Tibial nerve (tissue), 3 donors: ENCODE results near the gene VRK2.
"Not testable (repeated sequence)": the region's sequence is repeated elsewhere in the genome, so short reads cannot be mapped to it uniquely, and the experiment has no call there.

Experiments
- POLR2A ChIP-seq, 2 donors: fragments of 450-650 bp; IDR thresholded peaks; one replicate each; pipeline ENCODE4 v1.6.1; 2017; ENCODE audit warnings: antibody characterized with exemption in 2 of 2, mild to moderate bottlenecking in 2 of 2, moderate library complexity in 2 of 2
- TF ChIP-seq, protein P1 (sequence below), 5 experiments: fragments of 200-600 bp in 3 of 5; fragments of 450-650 bp in 2 of 5; sonication (generic) in 3 of 5; IDR thresholded peaks; one replicate each; pipeline ENCODE4 v1.5.1; 2016 to 2019; ENCODE audit warnings: antibody characterized with exemption in 5 of 5, mild to moderate bottlenecking in 3 of 5, moderate library complexity in 2 of 5

DNA sequence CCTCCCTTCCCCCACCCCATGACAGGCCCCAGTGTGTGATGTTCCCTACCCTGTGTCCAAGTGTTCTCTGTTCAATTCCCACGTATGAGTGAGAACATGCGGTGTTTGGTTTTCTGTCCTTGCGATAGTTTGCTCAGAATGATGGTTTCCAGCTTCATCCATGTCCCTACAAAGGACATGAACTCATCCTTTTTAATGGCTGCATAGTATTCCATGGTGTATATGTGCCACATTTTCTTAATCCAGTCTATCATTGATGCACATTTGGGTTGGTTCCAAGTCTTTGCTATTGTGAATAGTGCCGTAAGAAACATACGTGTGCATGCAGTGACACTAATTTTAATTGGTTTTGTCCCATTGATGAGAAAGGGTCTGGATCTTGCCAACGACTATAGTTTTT is 99.2 kb downstream of the VRK2 start:
- TF ChIP-seq, protein P1, sequence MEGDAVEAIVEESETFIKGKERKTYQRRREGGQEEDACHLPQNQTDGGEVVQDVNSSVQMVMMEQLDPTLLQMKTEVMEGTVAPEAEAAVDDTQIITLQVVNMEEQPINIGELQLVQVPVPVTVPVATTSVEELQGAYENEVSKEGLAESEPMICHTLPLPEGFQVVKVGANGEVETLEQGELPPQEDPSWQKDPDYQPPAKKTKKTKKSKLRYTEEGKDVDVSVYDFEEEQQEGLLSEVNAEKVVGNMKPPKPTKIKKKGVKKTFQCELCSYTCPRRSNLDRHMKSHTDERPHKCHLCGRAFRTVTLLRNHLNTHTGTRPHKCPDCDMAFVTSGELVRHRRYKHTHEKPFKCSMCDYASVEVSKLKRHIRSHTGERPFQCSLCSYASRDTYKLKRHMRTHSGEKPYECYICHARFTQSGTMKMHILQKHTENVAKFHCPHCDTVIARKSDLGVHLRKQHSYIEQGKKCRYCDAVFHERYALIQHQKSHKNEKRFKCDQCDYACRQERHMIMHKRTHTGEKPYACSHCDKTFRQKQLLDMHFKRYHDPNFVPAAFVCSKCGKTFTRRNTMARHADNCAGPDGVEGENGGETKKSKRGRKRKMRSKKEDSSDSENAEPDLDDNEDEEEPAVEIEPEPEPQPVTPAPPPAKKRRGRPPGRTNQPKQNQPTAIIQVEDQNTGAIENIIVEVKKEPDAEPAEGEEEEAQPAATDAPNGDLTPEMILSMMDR (IDR thresholded peaks at IDR 0.05): not testable (repeated sequence)
- not testable (repeated sequence) for TF ChIP-seq POLR2A (IDR thresholded peaks at IDR 0.05)
